GM19455 (cell line): ENCODE results near the gene KRT6A.

Experiments
- ATAC-seq: cut with Tn5 transposase; IDR thresholded peaks from one replicate; pipeline ENCODE4 v1.9.1; 2021; ENCODE audit not compliant: unreplicated experiment

The KRT6A gene

GRCh38 chr12:52524898-52525591, 32.0 kb upstream of the KRT6A start:
- ATAC-seq, result no peak

GRCh38 chr12:52524241-52524897, 31.3 kb upstream of the KRT6A start:
- no peak for ATAC-seq

DNA sequence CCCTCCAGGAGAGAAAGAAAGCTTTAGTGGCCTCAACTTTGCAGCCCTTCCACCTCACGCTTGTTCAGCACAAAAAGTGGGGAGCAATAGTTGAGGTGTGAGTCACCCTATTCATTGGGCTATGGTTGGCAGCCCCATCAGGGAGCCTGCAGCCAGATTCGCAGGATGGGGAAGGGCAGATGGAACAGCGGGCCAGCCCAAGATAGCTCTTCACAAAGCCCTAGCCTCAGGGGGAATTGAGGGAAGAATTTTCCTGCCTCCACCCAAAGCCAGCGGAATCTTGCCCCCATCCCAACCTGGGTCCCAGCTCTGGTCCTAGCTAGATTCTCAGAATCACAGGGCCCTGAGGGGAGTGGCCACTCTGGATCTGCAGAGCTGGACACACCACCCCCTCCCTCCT, 30.8 kb upstream of the KRT6A start:
- no peak for ATAC-seq

DNA sequence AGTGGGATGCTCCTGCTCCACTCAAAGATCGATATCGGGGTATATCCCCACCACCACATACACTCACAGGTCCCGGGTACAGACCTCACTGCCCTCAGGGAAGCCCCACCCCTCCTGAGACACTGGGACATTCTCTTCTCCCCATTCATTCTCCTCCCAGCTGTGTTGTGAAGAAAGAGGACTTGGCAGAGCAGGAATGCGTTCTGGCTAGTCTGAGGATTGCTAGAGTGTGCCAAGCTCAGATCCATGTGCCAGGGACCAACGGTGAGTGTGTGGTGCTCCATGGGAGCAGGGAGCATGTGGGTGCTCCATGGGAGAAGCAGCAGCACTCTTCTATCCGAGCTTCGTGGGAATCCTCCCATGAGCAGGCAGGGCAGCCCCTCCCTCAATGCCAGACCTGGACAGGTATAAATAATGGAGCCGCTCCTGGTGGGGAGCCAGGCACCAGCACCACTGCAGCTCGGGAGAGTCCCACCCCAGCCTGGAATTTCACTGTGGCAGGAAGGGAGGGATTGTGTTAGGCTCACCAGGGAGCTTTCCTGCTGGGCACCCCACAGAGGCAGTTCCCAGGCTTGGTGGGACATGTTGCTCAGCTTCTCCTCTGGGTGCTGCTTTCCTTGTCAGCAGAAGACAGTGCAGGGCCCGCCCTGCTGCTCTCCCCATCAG, 29.4 kb upstream of the KRT6A start:
- no peak for ATAC-seq

GRCh38 chr12:52521568-52522266, 28.7 kb upstream of the KRT6A start:
- no peak for ATAC-seq

GRCh38 chr12:52521175-52521567, 28.1 kb upstream of the KRT6A start:
- no peak for ATAC-seq

DNA sequence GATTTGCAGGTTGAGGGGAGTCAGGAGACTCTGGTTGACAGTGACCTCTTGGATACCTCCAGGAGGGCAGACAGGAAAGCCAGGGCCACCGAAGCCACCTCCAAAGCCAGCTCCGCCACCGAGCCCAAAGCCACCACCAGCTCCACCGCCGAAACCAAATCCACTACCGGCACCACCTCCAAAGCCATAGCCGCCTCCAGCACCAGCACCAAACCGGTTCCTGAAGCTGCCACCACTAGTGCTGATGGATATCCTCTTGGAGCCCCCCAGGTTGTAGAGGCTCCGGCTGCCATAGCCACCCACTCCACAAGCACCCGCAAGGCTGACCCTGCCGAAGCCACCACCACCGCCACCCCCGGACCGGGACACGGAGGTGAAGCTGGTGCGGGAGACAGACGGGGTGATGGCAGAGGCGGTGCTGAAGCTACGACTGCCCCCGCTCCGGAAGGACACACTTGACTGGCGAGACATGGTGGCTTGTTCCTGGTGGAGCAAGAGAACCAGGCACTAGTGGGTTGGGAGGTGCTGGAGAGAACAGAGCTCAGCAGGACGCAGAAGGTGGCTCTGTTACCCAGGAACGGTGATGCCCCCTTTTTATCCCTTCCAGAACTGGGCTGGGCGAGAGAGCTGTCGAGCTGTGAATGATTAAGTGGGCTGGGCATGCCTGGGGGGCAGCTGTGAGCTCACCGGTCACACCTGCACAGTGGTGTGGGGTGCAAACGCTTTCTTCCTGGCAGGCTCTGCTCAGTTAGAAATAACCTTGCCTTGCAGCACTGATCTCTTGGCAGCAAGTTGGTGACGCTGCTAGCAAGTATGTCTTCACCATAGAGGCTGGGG, 27.0 kb upstream of the KRT6A start, which contains the start of gene KRT5:
KRT5 (minus strand) TSS at position 569 of the 837 bp plus-strand sequence; CDS start at position 471, 98 bp downstream.
- ATAC-seq, result no peak

- ATAC-seq, result no peak
Measured at GRCh38 chr12:52519387-52519703, 26.3 kb upstream of the KRT6A start.

- no peak for ATAC-seq
Measured at GRCh38 chr12:52518574-52519386, 25.7 kb upstream of the KRT6A start.

- no peak for ATAC-seq
Measured at GRCh38 chr12:52517888-52518287, 24.8 kb upstream of the KRT6A start.

- ATAC-seq, result no peak
Measured at GRCh38 chr12:52517005-52517835, 24.2 kb upstream of the KRT6A start.

- ATAC-seq, result no peak
Measured at GRCh38 chr12:52515927-52516831, 23.1 kb upstream of the KRT6A start.

GRCh38 chr12:52515319-52515646, 22.2 kb upstream of the KRT6A start:
- ATAC-seq, result no peak

GRCh38 chr12:52514471-52515318, 21.6 kb upstream of the KRT6A start:
- no peak for ATAC-seq

GRCh38 chr12:52513736-52514135, 20.7 kb upstream of the KRT6A start:
- no peak for ATAC-seq

DNA sequence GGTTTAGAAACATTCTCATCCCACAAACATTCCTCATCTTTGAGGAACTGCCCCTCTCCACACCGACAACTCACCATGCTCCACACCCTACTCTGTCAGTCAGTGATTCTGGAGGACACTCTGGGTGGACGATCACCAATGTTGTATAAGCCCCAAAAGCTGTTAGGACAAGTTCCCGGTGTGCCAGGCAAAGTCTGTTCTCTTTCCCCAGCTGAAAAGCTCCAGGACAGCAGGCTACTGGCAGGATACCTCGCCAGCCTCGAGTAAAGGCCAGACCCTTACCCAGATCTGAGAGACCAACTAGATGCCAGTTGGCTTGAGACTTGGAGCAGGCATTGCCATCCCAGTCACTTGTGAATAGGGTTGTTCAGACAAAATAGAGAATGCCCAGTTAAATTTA, 15.2 kb upstream of the KRT6A start:
- no peak for ATAC-seq
